ENCODE data around the gene PLCL2.

DNA sequence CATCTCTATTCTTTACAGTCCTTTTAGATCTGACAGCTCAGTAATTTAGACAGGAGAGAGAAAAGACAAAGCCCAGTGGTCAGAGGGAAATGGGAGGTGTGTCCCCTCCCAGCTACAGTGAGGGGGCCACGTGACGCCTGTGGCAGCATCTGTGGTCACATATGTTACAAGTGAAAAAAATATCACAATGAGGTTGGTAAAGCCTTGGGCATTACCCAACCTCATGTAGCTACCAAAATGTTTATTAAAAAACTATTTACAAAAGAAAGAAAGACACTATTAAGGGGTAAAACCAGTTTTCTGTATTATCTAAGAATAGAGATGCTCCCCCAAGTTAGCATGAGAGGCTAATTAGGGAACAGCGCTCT lies 42.9 kb upstream of the PLCL2 start:
- TF ChIP-seq, protein P1, sequence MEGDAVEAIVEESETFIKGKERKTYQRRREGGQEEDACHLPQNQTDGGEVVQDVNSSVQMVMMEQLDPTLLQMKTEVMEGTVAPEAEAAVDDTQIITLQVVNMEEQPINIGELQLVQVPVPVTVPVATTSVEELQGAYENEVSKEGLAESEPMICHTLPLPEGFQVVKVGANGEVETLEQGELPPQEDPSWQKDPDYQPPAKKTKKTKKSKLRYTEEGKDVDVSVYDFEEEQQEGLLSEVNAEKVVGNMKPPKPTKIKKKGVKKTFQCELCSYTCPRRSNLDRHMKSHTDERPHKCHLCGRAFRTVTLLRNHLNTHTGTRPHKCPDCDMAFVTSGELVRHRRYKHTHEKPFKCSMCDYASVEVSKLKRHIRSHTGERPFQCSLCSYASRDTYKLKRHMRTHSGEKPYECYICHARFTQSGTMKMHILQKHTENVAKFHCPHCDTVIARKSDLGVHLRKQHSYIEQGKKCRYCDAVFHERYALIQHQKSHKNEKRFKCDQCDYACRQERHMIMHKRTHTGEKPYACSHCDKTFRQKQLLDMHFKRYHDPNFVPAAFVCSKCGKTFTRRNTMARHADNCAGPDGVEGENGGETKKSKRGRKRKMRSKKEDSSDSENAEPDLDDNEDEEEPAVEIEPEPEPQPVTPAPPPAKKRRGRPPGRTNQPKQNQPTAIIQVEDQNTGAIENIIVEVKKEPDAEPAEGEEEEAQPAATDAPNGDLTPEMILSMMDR (IDR thresholded peaks at IDR 0.05), result no peak
- no peak for TF ChIP-seq ZFX (IDR thresholded peaks at IDR 0.05; ENCODE audit: borderline replicate concordance)
